HG02885 (cell line): Measurements from ENCODE around the gene TCAF1.
A peak's percentile ranks its signal among the peaks of the same experiment; 100 is the strongest.
"Not testable (repeated sequence)": the region's sequence is repeated elsewhere in the genome, so short reads cannot be mapped to it uniquely, and the experiment has no call there.

ENCODE experiments used
- ATAC-seq: cut with Tn5 transposase; IDR thresholded peaks from one replicate; pipeline ENCODE4 v1.9.1; 2021; ENCODE audit warnings: mild to moderate bottlenecking; ENCODE audit not compliant: unreplicated experiment, poor library complexity

TCAF1 gene

DNA sequence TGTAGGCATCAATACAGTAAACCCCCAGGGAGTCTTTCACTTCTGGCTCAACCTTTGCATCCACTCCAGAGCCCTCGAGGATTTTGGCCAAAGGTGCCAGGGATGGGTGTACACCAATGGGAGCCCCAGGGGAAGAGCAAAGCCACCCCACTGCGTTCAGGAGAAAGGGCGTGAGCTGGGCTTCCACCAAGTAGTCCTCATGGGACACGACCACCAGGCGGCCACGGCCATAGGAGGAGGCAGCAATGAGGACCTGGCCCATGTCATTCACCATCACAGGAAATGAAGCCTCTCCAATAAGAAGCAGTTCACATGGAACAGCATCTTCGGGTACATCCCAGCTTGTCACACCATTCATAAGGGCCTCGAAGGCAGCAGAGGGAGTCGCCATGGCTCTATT is 25.8 kb downstream of the TCAF1 start:
- no peak for ATAC-seq

DNA sequence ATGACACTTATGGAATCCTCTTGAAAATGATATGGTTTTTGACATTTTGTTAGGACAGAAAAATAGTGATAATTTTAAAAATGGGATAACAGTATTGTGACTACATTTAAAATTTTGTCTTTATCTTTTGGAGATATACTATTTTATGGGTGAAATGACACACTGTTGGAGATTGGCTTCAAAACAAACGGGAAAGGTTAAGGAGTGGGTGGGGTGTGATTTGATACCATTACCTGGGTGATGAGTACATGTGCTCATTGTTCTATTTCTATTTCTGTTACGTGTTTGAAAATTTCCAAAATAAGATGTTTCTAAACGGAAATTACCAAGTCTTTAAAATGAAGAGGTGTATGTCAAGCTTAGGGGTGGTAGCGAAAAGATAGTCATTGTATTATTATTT is 28.7 kb downstream of the TCAF1 start:
- ATAC-seq, result not testable (repeated sequence)

DNA sequence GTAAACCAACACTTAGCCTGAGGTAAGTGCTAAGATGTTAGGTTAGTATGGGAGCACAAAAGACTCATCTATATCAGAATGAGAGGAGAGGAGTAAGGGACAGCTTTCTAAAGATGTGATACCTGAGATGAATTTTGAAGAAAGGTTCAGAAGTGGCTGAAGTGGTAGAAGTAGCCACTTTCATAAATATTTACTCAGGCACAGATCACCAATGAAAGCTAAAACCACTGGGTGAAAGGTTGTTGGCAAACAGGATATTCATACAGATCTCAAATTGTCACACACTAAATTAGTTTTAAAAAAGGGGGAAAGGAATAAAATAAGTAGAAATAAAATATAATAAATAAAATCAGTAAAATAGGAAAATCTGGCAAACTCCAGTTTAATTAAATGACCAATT is 30.4 kb downstream of the TCAF1 start:
- ATAC-seq, result not testable (repeated sequence)

DNA sequence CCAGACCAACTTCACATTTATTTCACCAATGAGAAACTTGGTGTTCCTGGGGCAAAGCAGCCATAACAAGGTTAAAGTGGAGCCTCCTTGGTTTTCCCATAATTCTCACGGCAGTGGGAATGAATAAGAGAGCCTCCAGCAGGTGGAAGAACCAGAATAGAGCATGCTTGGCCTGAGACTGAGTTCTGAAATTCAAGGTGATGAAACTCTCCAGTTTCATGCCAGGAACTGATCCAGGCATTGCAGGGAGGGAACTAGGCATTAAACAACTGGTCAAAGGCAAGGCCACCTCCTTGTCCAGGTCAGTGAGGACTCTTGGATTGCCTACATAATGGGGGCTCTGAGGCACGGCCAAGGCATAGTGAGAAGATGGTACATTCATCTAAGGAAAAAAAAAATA is 44.0 kb downstream of the TCAF1 start:
- ATAC-seq, result not testable (repeated sequence)

GRCh38 chr7:143855443-143855842 is 46.5 kb downstream of the TCAF1 start:
- not testable (repeated sequence) for ATAC-seq

DNA sequence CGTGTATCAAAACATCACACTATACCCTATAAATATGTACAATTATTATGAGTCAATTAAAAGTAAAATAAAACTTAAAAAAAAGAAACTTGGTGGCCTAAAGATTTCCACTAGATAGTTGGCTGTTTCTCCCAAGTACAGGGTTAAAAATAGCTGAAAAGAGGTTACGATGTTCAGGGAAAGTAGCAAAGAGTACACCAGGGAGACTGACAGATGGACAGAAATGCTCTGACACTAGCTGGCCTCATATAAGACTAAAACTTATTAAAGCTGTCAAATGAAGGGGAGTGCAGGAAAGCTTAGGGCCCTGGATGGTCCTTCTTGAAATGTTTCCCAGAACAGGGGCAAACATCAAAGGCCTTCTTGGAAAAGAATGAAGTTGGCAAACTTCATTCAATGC is 51.3 kb downstream of the TCAF1 start:
- no peak for ATAC-seq

- ATAC-seq, result no peak
Measured at GRCh38 chr7:143849785-143850479, 52.0 kb downstream of the TCAF1 start.

GRCh38 chr7:143848192-143848591 is 53.8 kb downstream of the TCAF1 start:
- ATAC-seq, result no peak

- no peak for ATAC-seq
Measured at GRCh38 chr7:143846692-143847091, 55.3 kb downstream of the TCAF1 start.

DNA sequence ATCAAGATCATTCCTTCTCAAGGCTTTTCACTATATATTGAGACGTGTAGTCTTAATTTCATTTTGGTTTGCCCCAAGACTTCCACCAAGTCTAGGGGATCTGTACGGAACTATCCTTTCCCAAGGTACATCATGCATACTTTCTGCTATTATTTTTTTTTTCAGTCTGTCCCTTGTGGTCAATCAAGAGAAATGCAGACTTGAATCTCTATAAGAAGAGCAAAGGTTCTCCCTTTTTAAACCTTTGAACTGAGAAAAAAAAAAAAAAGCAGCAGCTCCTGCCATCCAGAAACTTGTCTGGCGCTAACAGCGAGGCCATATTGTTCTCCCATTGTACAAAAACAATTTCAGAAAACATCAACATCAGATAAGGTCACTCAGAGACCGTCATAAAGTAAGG is 60.3 kb downstream of the TCAF1 start:
- ATAC-seq, result not testable (repeated sequence)

GRCh38 chr7:143840062-143840461 is 61.9 kb downstream of the TCAF1 start:
- not testable (repeated sequence) for ATAC-seq

DNA sequence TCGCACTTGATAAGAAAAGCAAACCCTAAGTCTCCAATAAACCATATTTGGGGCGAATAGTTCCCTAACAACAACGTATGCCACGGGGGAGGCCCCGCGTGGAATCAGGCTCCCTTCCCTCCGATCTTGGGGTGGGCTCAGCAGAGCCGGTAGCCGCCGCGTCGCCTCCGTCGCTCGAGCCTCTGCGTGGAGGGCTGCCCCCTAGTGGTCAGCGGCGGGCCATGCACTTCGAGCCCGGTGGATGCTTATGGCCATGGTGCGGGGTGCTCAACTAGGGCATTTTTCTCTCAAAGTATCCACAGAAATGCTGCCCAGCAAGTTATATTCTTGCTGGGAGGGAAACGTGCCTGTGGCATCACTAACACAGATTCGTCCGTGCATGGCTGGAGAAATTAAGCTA is 64.8 kb downstream of the TCAF1 start:
- peak; percentile 62 for ATAC-seq

- peak; percentile 79 for ATAC-seq
Measured at GRCh38 chr7:143836622-143837021, 65.4 kb downstream of the TCAF1 start.

DNA sequence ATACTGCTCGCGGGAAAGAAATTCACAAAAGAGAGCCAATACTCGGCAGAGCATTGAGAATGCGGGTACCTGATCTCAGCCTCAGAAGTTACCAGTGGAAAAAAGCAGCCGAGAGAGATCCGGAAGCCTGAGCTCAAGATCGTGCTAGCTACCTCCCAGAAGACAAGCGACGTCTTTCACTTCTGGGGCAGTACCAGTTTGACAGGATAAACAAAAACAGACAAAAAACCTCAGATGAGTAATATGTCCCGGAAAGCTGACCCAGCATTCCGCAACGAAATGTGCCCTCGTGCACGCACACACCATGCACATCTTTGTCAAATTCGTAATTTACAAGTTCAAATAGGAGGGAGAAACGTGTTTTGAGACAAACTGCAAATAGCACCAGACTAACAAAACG is 65.9 kb downstream of the TCAF1 start:
- peak; percentile 34 for ATAC-seq

DNA sequence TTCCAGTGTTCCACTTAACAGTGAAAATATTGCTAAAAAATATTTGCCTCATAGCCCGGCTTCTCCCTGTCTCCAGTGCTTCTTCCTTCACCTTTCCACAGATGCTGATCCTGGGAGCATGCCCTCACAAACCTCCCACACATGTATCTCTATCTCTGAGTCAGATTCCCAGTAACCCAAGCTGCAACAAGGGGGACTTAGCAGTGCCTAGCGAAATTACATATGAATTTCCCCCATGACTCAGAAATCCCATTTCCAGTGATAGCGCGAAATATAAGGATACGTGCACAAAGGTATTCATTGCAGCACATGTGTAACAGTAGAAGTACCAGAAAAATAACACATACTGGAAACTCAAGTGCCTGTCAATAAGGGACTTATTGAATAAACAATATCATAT is 75.4 kb downstream of the TCAF1 start:
- ATAC-seq, result not testable (repeated sequence)

DNA sequence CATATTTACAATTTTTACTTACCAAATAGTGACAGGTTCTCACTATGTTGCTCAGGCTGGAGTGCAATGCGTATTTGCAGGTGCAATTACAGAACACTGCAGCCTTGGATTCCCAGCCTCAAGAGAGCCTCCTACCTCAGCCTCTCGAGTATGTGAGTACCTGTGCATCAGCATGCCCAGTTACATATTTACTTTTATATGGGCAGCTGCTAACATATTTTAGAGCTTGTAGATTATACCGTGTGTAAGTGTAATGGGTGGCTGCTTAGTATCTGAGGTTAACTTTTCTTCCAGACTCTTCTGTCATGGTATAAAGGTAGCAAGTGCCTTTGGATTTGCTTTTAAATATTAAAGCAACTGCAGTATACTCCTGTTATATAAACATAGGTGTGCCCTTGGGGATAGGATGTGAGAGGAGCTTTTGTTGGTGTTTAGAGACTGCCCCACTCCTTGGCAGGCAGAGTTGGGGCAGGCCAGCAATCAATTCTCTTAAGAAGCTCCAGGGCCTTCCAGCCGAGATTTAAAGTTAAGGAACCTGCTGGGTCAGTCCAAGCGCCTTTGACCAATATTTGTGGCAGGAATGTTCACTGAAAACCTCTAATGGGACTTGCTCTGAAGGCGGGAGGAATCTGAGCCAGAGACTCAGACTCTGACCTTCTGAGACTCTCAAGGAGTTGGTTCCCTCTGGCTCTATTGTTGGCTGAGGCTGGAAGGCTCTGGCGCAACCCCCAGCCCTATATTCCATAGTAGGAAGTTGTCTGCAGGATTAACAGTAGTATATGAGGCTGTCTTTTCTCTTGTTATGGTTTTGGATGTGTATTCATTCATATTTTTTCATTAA is 77.5 kb downstream of the TCAF1 start:
- ATAC-seq, result not testable (repeated sequence)

- not testable (repeated sequence) for ATAC-seq
Measured at GRCh38 chr7:143823634-143824294, 78.2 kb downstream of the TCAF1 start.

- ATAC-seq, result not testable (repeated sequence)
Measured at GRCh38 chr7:143821392-143822277, 80.3 kb downstream of the TCAF1 start.

GRCh38 chr7:143817873-143818272 is 84.1 kb downstream of the TCAF1 start:
- peak; percentile 83 for ATAC-seq
